H9 (cell line): Measurements from ENCODE around the gene BUD13. TPM values are rescaled to one million over a fixed set of nuclear protein-coding genes. Genes with fewer than 3 reads are reported as not detected.

Experiments used
- DNase-seq: peaks from one replicate; pipeline ENCODE4 v3.0.0-alpha.2; 2017
- H2AFZ ChIP-seq: one replicate; pipeline ENCODE4 v1.6.1; 2013; ENCODE audit warnings: mild to moderate bottlenecking, low read length, control low read depth, moderate library complexity
- H2AK5ac ChIP-seq: 2 replicates; pipeline ENCODE4 v1.6.1; 2013; ENCODE audit warnings: low read length, control low read depth, mixed read lengths; ENCODE audit not compliant: insufficient read length
- H2BK120ac ChIP-seq: one replicate; pipeline ENCODE4 v1.6.1; 2013; ENCODE audit warnings: low read depth, mild to moderate bottlenecking, low read length, control low read depth, inconsistent platforms; ENCODE audit not compliant: poor library complexity, severe bottlenecking
- H2BK12ac ChIP-seq: 2 replicates; pipeline ENCODE4 v1.6.1; 2013; ENCODE audit warnings: low read length, control low read depth, mixed read lengths, low read depth; ENCODE audit not compliant: insufficient read length
- H2BK15ac ChIP-seq: 2 replicates; pipeline ENCODE4 v1.6.1; 2013; ENCODE audit warnings: low read depth, low read length, control low read depth
- H2BK20ac ChIP-seq: one replicate; pipeline ENCODE4 v1.6.1; 2013; ENCODE audit warnings: low read depth, mild to moderate bottlenecking, low read length, control low read depth, inconsistent platforms; ENCODE audit not compliant: poor library complexity, severe bottlenecking
- H2BK5ac ChIP-seq: 2 replicates; pipeline ENCODE4 v1.6.1; 2013; ENCODE audit warnings: low read length, control low read depth, mixed read lengths; ENCODE audit not compliant: insufficient read length
- H3K14ac ChIP-seq: 2 replicates; pipeline ENCODE4 v1.6.1; 2013; ENCODE audit warnings: low read length, control low read depth; ENCODE audit not compliant: insufficient read depth
- H3K18ac ChIP-seq: 2 replicates; pipeline ENCODE4 v1.6.1; 2013; ENCODE audit warnings: low read depth, mild to moderate bottlenecking, mixed read lengths, low read length, control low read depth; ENCODE audit not compliant: insufficient read length
- H3K23ac ChIP-seq: 2 replicates; pipeline ENCODE4 v1.6.1; 2013; ENCODE audit warnings: low read length, control low read depth, mixed read lengths, low read depth; ENCODE audit not compliant: insufficient read length
- H3K23me2 ChIP-seq: 2 replicates; pipeline ENCODE4 v1.6.1; 2013; ENCODE audit warnings: low read depth, mild to moderate bottlenecking, mixed read lengths, low read length, control low read depth; ENCODE audit not compliant: insufficient read length, poor library complexity, severe bottlenecking
- H3K27ac ChIP-seq: 2 replicates; pipeline ENCODE4 v1.5.1; 2013; ENCODE audit warnings: low read length, control low read depth, mixed read lengths, low read depth; ENCODE audit not compliant: insufficient read length
- H3K27me3 ChIP-seq: 2 replicates; pipeline ENCODE4 v1.6.1; 2013; ENCODE audit warnings: low read length, control low read depth, inconsistent platforms; ENCODE audit not compliant: insufficient read depth
- H3K4ac ChIP-seq: 2 replicates; pipeline ENCODE4 v1.6.1; 2013; ENCODE audit warnings: low read depth, mild to moderate bottlenecking, control low read depth, inconsistent platforms, low read length, moderate library complexity
- H3K4me1 ChIP-seq: 2 replicates; pipeline ENCODE4 v1.6.1; 2013; ENCODE audit warnings: low read length, control low read depth, inconsistent platforms; ENCODE audit not compliant: insufficient read depth
- H3K4me2 ChIP-seq: 2 replicates; pipeline ENCODE4 v1.6.1; 2013; ENCODE audit warnings: low read length, control low read depth, mixed read lengths; ENCODE audit not compliant: insufficient read length, insufficient read depth
- H3K56ac ChIP-seq: 2 replicates; pipeline ENCODE4 v1.6.1; 2013; ENCODE audit warnings: low read depth, mild to moderate bottlenecking, mixed read lengths, low read length, control low read depth; ENCODE audit not compliant: insufficient read length
- H3K79me1 ChIP-seq: 2 replicates; pipeline ENCODE4 v1.6.1; 2013; ENCODE audit warnings: low read depth, mild to moderate bottlenecking, moderate library complexity, low read length, control low read depth, inconsistent platforms; ENCODE audit not compliant: insufficient read depth, poor library complexity, severe bottlenecking
- H3K79me2 ChIP-seq: 2 replicates; pipeline ENCODE4 v1.6.1; 2013; ENCODE audit warnings: low read length, control low read depth, inconsistent platforms; ENCODE audit not compliant: insufficient read depth
- H3K9ac ChIP-seq: 2 replicates; pipeline ENCODE4 v1.6.1; 2013; ENCODE audit warnings: low read length, control low read depth, mixed read lengths; ENCODE audit not compliant: insufficient read length; ENCODE audit errors: extremely low read depth
- H3K9me3 ChIP-seq: one replicate; pipeline ENCODE4 v1.6.1; 2013; ENCODE audit warnings: low read depth, low read length, inconsistent platforms; ENCODE audit not compliant: control insufficient read depth
- H3T11ph ChIP-seq: one replicate; pipeline ENCODE4 v1.6.1; 2013; ENCODE audit warnings: mild to moderate bottlenecking, low read length, control low read depth, inconsistent platforms
- H4K20me1 ChIP-seq: one replicate; pipeline ENCODE4 v1.6.1; 2013; ENCODE audit not compliant: control insufficient read depth, insufficient read length, insufficient read depth
- H4K5ac ChIP-seq: 2 replicates; pipeline ENCODE4 v1.6.1; 2013; ENCODE audit warnings: low read depth, mild to moderate bottlenecking, mixed read lengths, low read length, control low read depth; ENCODE audit not compliant: insufficient read length
- H4K8ac ChIP-seq: replicated peaks from 2 replicates; pipeline ENCODE4 v1.6.1; 2013; ENCODE audit warnings: low read length, control low read depth, mixed read lengths, low read depth; ENCODE audit not compliant: insufficient read length
- H4K91ac ChIP-seq: 2 replicates; pipeline ENCODE4 v1.6.1; 2013; ENCODE audit warnings: low read depth, mild to moderate bottlenecking, moderate library complexity, mixed read lengths, low read length, control low read depth; ENCODE audit not compliant: insufficient read length
- H3K27ac Mint-ChIP-seq, 3 experiments: 2 replicates in 2 of 3; 3 replicates in 1 of 3; pipeline ENCODE4 v1.8.0; 2020 to 2021; ENCODE audit warnings: mixed read lengths in 3 of 3, mild to moderate bottlenecking in 1 of 3, moderate library complexity in 1 of 3
- H3K27me3 Mint-ChIP-seq: 2 replicates; pipeline ENCODE4 v1.8.0; 2021; ENCODE audit warnings: low read depth, mild to moderate bottlenecking, moderate library complexity, mixed read lengths
- H3K36me3 Mint-ChIP-seq, 3 experiments: 2 replicates in 2 of 3; 3 replicates in 1 of 3; pipeline ENCODE4 v1.8.0; 2020 to 2021; ENCODE audit warnings: low read depth in 3 of 3, mixed read lengths in 3 of 3; ENCODE audit not compliant: insufficient read depth in 1 of 3
- H3K4me1 Mint-ChIP-seq, 2 experiments: 2 replicates each; pipeline ENCODE4 v1.8.0; 2020; ENCODE audit warnings: mixed read lengths in 2 of 2
- H3K4me3 Mint-ChIP-seq, 2 experiments: 2 replicates in 1 of 2; 3 replicates in 1 of 2; pipeline ENCODE4 v1.8.0; 2020 to 2021; ENCODE audit warnings: mild to moderate bottlenecking in 2 of 2, mixed read lengths in 2 of 2, moderate library complexity in 1 of 2
- H3K9me3 Mint-ChIP-seq, 2 experiments: 2 replicates in 1 of 2; 3 replicates in 1 of 2; pipeline ENCODE4 v1.8.0; 2020; ENCODE audit warnings: mild to moderate bottlenecking in 2 of 2, mixed read lengths in 2 of 2, moderate library complexity in 1 of 2
- CTCF ChIP-seq: fragments of 200-600 bp; sonication (generic); conservative IDR thresholded peaks from 3 replicates; pipeline ENCODE4 v1.8.0; 2021; ENCODE audit warnings: antibody characterized with exemption, mild to moderate bottlenecking
- WGBS: extraction: QIAGEN DNeasy Blood & Tissue Kit; methylation state at CpG from one replicate; pipeline ENCODE4 v1.1.7; 2013; ENCODE audit warnings: missing lambda C conversion rate, low lambda C conversion rate, mixed read lengths; ENCODE audit not compliant: insufficient read length; ENCODE audit errors: extremely low coverage; 5-methylcytosine and 5-hydroxymethylcytosine counted together
- total RNA-seq: library from RNA; stranded (reverse); gene quantifications from 2 replicates; pipeline ENCODE4 v1.2.1, GENCODE V29; 2021

The BUD13 gene
- total RNA-seq, 1 experiment from 2014 or later = 30.0 TPM

- H2BK5ac ChIP-seq = no peak overlapping the region
- no peaks in the 10 kb centered on the region for H4K20me1 ChIP-seq
- no peak overlapping the region for H2BK15ac ChIP-seq
- H3K27ac ChIP-seq = no peak overlapping the region
- peaks cover 6% of the 10 kb centered on the region; the same call in 1 of the 2 replicates for H3K4me1 ChIP-seq
- H3K23me2 ChIP-seq = no peaks in the 10 kb centered on the region
- no peak for DNase-seq
- no peak overlapping the region for H3K14ac ChIP-seq
- H3K4me2 ChIP-seq = no peak overlapping the region
- H3K27me3 ChIP-seq = no peaks in the 10 kb centered on the region
- Mint-ChIP-seq H3K9me3 (no peaks in the 10 kb centered on the region), H3K27me3 (peaks cover 19% of the 10 kb centered on the region), H3K4me3 (no peak overlapping the region), H3K36me3 (no peaks in the 10 kb centered on the region), H3K27ac (no peak overlapping the region; a peak in 1 of 7 replicates), H3K4me1 (peaks cover 8 to 38% of the 10 kb centered on the region in 2 experiments)
- no CpG with 5 or more reads among the region's 7 CpGs for WGBS
- no peak overlapping the region for H4K5ac ChIP-seq
- no peak overlapping the region for H3T11ph ChIP-seq
- H3K79me2 ChIP-seq = no peaks in the 10 kb centered on the region
- H2AK5ac ChIP-seq = no peak overlapping the region
- H3K23ac ChIP-seq = no peak overlapping the region
- H3K9me3 ChIP-seq = no peaks in the 10 kb centered on the region
- no peak overlapping the region for H4K91ac ChIP-seq
- no peak overlapping the region for H3K56ac ChIP-seq
- no peak overlapping the region for H2BK120ac ChIP-seq
- H3K79me1 ChIP-seq = no peaks in the 10 kb centered on the region
- H4K8ac ChIP-seq = no peak overlapping the region
- H3K18ac ChIP-seq = no peak overlapping the region
- no peak overlapping the region for H3K9ac ChIP-seq
- H2AFZ ChIP-seq = no peak overlapping the region
- TF ChIP-seq CTCF = no peak
- no peak overlapping the region for H2BK20ac ChIP-seq
- no peak overlapping the region for H3K4ac ChIP-seq
- no peak overlapping the region for H2BK12ac ChIP-seq
Observed at GRCh38 chr11:116723511-116723910, 49.3 kb downstream of the BUD13 start.
